Fibroblast of the conjunctiva (primary cell): ENCODE measurements around the gene KANSL3.

ENCODE experiments used
- DNase-seq: peaks from one replicate; pipeline ENCODE4 v3.0.0-alpha.2; 2010; ENCODE audit warnings: low read depth

KANSL3 gene

GRCh38 chr2:96604104-96604503 lies 34.0 kb downstream of the KANSL3 start:
- no peak for DNase-seq

- DNase-seq: no peak
Measured at GRCh38 chr2:96602330-96602823, 35.7 kb downstream of the KANSL3 start.

GRCh38 chr2:96601382-96602292 lies 36.5 kb downstream of the KANSL3 start:
- DNase-seq: no peak

GRCh38 chr2:96599941-96600340 lies 38.2 kb downstream of the KANSL3 start:
- DNase-seq: no peak

- no peak for DNase-seq
Measured at GRCh38 chr2:96596596-96596995, 41.5 kb downstream of the KANSL3 start.

GRCh38 chr2:96594691-96595152 lies 43.4 kb downstream of the KANSL3 start:
- DNase-seq: no peak

- DNase-seq: no peak
Measured at GRCh38 chr2:96594282-96594681, 43.8 kb downstream of the KANSL3 start.

GRCh38 chr2:96591494-96591893 lies 46.6 kb downstream of the KANSL3 start:
- DNase-seq: no peak

GRCh38 chr2:96591054-96591453 lies 47.1 kb downstream of the KANSL3 start:
- no peak for DNase-seq

- no peak for DNase-seq
Measured at GRCh38 chr2:96587843-96588242, 50.3 kb downstream of the KANSL3 start.

GRCh38 chr2:96584017-96584416 lies 54.1 kb downstream of the KANSL3 start:
- DNase-seq: no peak

GRCh38 chr2:96580771-96581170 lies 57.3 kb downstream of the KANSL3 start:
- no peak for DNase-seq

GRCh38 chr2:96579422-96579821 lies 58.7 kb downstream of the KANSL3 start:
- DNase-seq: no peak

GRCh38 chr2:96578731-96579130 lies 59.4 kb downstream of the KANSL3 start:
- no peak for DNase-seq

- no peak for DNase-seq
Measured at GRCh38 chr2:96577501-96577900, 60.6 kb downstream of the KANSL3 start.

GRCh38 chr2:96575785-96576456 lies 62.2 kb downstream of the KANSL3 start:
- DNase-seq: no peak

GRCh38 chr2:96574364-96574763 lies 63.7 kb downstream of the KANSL3 start:
- DNase-seq: no peak

- DNase-seq: no peak
Measured at GRCh38 chr2:96568094-96568493, 70.0 kb downstream of the KANSL3 start.

- DNase-seq: no peak
Measured at GRCh38 chr2:96565111-96565510, 73.0 kb downstream of the KANSL3 start.

- DNase-seq: no peak
Measured at GRCh38 chr2:96564563-96564962, 73.5 kb downstream of the KANSL3 start.

- DNase-seq: no peak
Measured at GRCh38 chr2:96564026-96564425, 74.1 kb downstream of the KANSL3 start.

- no peak for DNase-seq
Measured at GRCh38 chr2:96558485-96558884, 79.6 kb downstream of the KANSL3 start.

GRCh38 chr2:96558061-96558460 lies 80.1 kb downstream of the KANSL3 start:
- DNase-seq: no peak
